Measurements from ENCODE around the gene ITGA2.

DNA sequence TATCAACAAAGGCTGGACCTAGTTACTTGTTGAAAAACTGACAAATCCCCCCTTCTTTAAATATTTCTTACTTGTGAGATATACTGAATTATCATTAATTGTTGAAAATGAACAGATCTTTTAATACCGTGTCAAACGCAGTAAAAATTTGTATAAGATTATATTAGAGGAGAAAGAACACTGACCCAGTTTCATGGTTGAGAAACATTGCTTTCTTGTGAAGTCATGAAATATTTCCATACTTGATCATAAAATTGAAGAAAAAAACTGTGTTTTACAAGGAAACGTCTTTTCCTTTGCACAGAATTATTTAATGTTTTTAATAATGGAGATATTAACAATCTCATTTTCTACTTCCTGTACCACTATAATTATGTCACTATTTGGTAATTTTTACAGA, 74.6 kb downstream of the ITGA2 start:
- TF ChIP-seq ARID3A (IDR thresholded peaks at IDR 0.05; ENCODE audit: borderline replicate concordance, low read depth, low read length) (no peak), STAG1 (CRISPR knock-in tag; IDR thresholded peaks at IDR 0.05; ENCODE audit: borderline replicate concordance) (no peak), SRSF1 (IDR thresholded peaks at IDR 0.05; ENCODE audit: low read depth, low read length) (no peak)

Data from K562 (cell line).